GM18520 (cell line): ENCODE measurements around the gene PLCB4.

ENCODE experiments used
- ATAC-seq: cut with Tn5 transposase; IDR thresholded peaks from one replicate; pipeline ENCODE4 v1.9.1; 2021; ENCODE audit not compliant: unreplicated experiment

Gene PLCB4

DNA sequence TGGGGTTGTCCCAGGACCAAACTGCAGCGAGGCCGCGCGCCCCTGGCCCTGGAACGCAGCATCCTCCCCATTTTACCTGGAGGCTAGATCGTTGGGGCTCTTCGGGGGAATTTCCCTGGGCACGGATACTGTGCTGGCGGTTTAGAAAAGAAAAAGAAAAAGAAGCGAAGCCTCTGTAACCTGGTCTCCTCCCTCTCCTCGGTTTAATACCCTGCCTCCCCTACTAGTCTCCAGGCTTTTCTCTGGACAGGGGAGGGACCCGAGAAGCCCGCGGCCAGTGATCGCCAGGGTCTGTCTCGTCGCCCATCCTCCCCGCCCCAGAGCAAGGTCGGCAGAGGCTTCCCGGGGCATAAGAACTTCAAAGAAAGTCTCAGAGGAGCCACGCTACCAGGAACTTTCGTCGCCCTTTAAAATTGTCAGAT lies 439.4 kb downstream of the PLCB4 start:
- no peak for ATAC-seq

GRCh38 chr20:9508696-9509178 lies 439.9 kb downstream of the PLCB4 start:
- ATAC-seq = no peak

DNA sequence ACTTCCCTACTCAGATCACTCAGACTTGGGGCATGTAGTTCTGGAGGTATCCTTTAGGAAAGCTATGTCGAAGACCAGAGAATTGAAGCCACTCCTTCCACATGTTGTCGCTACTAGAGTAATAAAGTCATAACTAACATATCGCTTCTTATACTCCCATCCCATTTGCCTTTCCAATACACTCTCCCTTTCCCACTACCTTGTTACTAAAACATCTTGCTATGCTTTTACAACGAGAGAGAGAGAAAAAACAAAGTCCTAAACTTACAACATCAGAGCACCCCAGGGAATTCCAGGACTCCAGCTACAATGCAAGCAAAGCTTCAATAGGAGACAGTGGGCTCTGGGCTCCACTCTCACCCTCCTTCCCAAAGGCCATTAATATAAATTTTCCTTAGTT lies 440.4 kb downstream of the PLCB4 start:
- no peak for ATAC-seq

- no peak for ATAC-seq
Measured at GRCh38 chr20:9510911-9511310, 442.0 kb downstream of the PLCB4 start.

DNA sequence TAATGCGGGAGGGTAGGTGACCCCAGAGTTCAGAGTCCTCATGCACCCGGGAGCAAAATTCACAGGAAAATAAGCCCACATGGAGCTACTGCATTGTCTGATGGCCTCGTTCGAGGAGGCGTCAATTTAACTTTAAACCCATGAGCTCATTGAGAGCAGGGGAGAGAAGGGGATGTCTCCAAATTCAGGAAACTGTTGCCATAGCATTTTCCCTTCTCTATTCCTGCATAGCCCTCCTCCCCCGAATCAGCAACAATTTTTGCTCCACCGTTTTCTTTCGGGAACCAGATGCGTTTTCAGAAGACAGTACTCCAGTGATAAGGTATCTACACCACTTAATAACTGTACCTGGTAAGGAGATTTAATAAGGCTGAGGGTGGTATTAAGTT lies 445.2 kb downstream of the PLCB4 start:
- no peak for ATAC-seq

DNA sequence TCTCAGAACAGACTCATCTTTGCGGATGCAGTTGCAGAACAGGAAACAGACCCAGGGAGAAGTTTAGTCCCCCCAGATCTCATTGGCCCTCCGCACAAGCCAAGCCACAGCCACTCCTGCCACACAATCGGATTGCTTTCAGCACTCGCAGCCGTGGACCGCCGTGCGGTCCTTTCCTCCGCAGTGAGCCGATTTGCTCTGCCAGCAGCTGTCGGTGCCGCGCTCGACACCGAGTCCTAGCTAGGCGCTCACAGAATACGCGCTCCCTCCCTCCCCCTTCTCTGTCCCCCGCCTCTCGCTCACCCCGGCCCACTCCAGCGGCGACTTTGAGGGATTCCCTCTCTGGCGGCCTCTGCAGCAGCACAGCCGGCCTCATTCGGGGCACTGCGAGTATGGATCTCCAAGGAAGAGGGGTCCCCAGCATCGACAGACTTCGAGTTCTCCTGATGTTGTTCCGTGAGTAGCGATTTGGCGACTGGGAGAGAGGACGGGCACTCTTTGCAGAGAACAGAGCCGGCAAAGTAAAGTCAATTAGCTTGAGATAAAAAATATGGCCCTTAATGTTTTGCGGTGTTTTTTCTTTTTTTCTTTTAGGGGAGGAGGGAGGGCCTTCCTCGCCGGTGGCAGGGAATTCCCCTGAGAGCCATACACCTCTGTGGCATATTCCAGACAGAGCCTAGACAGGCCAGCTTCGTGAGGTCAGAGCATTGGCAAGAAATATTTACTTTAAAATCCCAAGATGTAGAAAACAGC lies 445.8 kb downstream of the PLCB4 start, which contains the start of gene LAMP5:
Gene LAMP5 (plus strand): TSS at position 130 of the 753 bp plus-strand sequence. CDS start 263 bp downstream, at position 393.
- no peak for ATAC-seq

- ATAC-seq = no peak
Measured at GRCh38 chr20:9515214-9515585, 446.3 kb downstream of the PLCB4 start.

DNA sequence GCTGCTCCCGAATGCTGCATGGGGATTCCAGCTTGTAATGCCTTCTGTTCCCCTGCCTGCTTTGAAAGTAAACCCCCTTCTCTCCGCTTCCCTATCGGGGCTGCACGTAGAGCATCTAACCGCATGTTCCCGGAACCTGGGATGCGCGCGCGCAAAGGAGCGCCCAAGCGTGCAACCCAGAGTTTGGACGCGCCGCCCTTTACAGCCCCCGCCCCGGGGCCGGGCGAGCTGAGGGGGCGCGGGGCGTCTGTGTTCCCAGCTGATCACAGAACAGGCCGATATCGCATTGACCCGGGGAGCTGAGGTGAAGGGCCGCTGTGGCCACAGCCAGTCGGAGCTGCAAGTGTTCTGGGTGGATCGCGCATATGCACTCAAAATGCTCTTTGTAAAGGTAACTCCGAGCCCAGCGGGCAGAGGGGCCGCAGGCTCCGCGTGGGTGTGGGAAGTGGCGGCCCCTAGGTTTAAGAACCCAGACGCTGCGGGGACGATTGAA lies 446.9 kb downstream of the PLCB4 start:
- no peak for ATAC-seq

- ATAC-seq = no peak
Measured at GRCh38 chr20:9516234-9516871, 447.5 kb downstream of the PLCB4 start.

DNA sequence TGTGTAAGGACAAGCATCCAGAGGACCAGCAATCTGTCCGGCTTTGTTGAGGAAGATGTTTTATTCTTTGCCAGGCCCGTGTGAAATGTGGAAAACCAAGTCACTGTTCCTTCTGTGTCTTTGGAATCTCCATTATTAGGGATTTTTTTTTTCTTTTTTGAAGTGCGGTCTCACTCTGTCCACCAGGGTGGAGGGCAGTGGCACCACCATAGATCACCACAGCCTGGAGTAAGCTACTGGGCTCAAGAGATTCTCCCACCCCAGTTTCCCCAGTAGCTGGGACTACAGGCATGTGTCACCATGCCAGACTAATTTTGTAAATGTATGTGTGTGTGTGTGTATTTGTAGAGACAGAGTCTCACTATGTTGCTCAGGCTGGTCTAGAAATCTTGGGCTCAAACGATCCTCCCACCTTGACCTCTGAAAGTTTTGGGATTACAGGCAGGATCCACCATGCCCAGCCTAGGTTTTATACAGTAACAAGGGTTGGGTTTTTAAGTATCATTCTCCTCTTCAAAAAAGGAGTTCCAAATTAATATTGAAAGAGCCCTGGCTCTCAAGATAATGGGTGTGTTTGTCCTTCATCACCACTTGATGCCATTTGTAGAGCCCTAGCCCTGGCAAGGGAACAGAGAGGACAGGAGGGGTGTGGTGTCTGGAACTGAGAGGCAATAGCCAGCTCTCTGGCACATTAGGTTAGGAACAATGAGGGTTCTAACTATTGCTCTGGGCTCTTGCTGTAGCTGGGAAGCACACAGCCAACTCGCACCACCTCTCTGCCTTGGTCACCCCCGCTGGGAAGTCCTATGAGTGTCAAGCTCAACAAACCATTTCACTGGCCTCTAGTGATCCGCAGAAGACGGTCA lies 448.6 kb downstream of the PLCB4 start:
- no peak for ATAC-seq

GRCh38 chr20:9518576-9519175 lies 449.8 kb downstream of the PLCB4 start:
- ATAC-seq = no peak

DNA sequence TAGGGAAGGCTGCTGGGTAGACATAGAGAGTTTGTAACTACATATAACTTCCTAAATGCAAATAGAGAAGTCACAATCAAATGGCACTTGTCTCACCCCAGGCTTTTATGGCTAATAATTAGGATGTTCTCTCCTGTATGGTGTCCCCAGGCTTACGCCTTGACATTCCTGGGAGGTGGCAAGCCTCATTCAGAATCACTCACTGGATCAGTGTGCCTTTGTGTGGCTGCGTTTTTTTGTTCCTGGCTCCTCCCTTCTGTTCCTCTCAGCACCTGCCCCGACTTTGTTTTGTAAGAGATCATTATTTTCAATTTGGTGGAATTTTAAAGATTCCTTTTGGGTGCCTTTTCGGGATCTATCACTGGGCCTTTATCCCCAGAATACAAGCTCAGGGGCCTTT lies 451.2 kb downstream of the PLCB4 start:
- ATAC-seq = no peak

DNA sequence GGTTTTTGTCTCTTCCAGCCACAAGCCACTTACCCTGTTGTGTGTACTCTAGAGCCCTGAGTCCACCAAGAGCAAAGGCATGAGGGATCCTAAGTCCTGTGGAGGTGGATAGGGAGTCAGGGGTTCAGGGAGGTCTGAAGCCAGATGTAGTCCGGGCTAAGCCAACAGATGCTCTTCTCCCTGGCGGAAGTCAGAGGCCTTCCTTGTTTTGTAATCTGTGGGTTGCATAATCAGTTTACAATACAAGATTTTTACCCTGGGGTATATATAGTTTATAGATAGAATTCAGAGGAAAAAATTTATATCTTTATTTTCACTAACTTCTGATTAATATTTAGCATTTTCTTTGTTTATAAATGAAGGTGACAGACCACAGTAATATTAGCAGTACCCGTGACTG lies 454.7 kb downstream of the PLCB4 start:
- no peak for ATAC-seq
